SK-N-SH treated with all-trans-retinoic acid at 6 μM for 48 hours (cell line): ENCODE data around the gene YIF1A.

ENCODE experiments used
- ATAC-seq: fragments of 200-7000 bp; cut with Tn5 transposase; 3 replicates; pipeline ENCODE4 v1.9.1; 2020; ENCODE audit warnings: mild to moderate bottlenecking, moderate library complexity
- ARNTL ChIP-seq: fragments of 450-650 bp; formaldehyde crosslinking; IDR thresholded peaks from 2 replicates; pipeline ENCODE4 v1.5.0; 2020; ENCODE audit warnings: low read depth, mild to moderate bottlenecking, moderate library complexity, borderline replicate concordance
- CREB5 ChIP-seq: fragments of 250-450 bp; sonication (Bioruptor Pico); IDR thresholded peaks from 2 replicates; pipeline ENCODE4 v1.5.1; 2020; ENCODE audit warnings: low read depth, mild to moderate bottlenecking, moderate library complexity
- CSDC2 ChIP-seq: fragments of 250-450 bp; sonication (Bioruptor Pico); IDR thresholded peaks from 2 replicates; pipeline ENCODE4 v1.5.0; 2020; ENCODE audit warnings: mild to moderate bottlenecking, moderate library complexity
- ESRRG ChIP-seq: fragments of 250-450 bp; sonication (Bioruptor Pico); IDR thresholded peaks from 2 replicates; pipeline ENCODE4 v1.6.1; 2021; ENCODE audit warnings: mild to moderate bottlenecking
- GLIS3 ChIP-seq: fragments of 250-450 bp; sonication (Bioruptor Pico); IDR thresholded peaks from 2 replicates; pipeline ENCODE4 v1.5.0; 2020; ENCODE audit warnings: mild to moderate bottlenecking, moderate library complexity
- ISL1 ChIP-seq: fragments of 250-450 bp; sonication (Bioruptor Pico); IDR thresholded peaks from 2 replicates; pipeline ENCODE4 v2.1.2; 2022; ENCODE audit warnings: mild to moderate bottlenecking, moderate library complexity
- OSR1 ChIP-seq: fragments of 250-450 bp; sonication (Bioruptor Pico); IDR thresholded peaks from 2 replicates; pipeline ENCODE4 v1.8.0; 2022; ENCODE audit warnings: moderate library complexity, mild to moderate bottlenecking, inconsistent platforms
- POU6F1 ChIP-seq: fragments of 250-450 bp; sonication (Bioruptor Pico); IDR thresholded peaks from 2 replicates; pipeline ENCODE4 v1.8.0; 2021; ENCODE audit warnings: low read depth, mild to moderate bottlenecking, moderate library complexity, borderline replicate concordance
- PPARA ChIP-seq: fragments of 250-450 bp; sonication (Bioruptor Pico); IDR thresholded peaks from 2 replicates; pipeline ENCODE4 v1.5.0; 2020; ENCODE audit warnings: mild to moderate bottlenecking, borderline replicate concordance
- RARB ChIP-seq: fragments of 250-450 bp; sonication (Bioruptor Pico); IDR thresholded peaks from 2 replicates; pipeline ENCODE4 v1.8.0; 2021; ENCODE audit warnings: mild to moderate bottlenecking, moderate library complexity
- SNAI2 ChIP-seq: fragments of 250-450 bp; sonication (Bioruptor Pico); IDR thresholded peaks from 2 replicates; pipeline ENCODE4 v1.5.0; 2020; ENCODE audit warnings: mild to moderate bottlenecking, moderate library complexity
- TCF4 ChIP-seq: fragments of 250-450 bp; sonication (Bioruptor Pico); IDR thresholded peaks from 2 replicates; pipeline ENCODE4 v1.8.0; 2021; ENCODE audit warnings: mild to moderate bottlenecking, moderate library complexity, borderline replicate concordance
- TOX ChIP-seq: fragments of 250-450 bp; sonication (Bioruptor Pico); IDR thresholded peaks from 2 replicates; pipeline ENCODE4 v1.8.0; 2021; ENCODE audit warnings: mild to moderate bottlenecking, moderate library complexity, borderline replicate concordance
- TSHZ2 ChIP-seq: fragments of 250-450 bp; sonication (Bioruptor Pico); IDR thresholded peaks from 2 replicates; pipeline ENCODE4 v1.5.0; 2020; ENCODE audit warnings: mild to moderate bottlenecking, moderate library complexity
- ZC3H10 ChIP-seq: fragments of 250-450 bp; sonication (Bioruptor Pico); IDR thresholded peaks from 2 replicates; pipeline ENCODE4 v1.5.1; 2021; ENCODE audit warnings: mild to moderate bottlenecking, moderate library complexity
- ZFP3 ChIP-seq: fragments of 250-450 bp; sonication (Bioruptor Pico); IDR thresholded peaks from 2 replicates; pipeline ENCODE4 v1.5.0; 2020; ENCODE audit warnings: mild to moderate bottlenecking, moderate library complexity
- ZFP30 ChIP-seq: fragments of 450-650 bp; formaldehyde crosslinking; IDR thresholded peaks from 2 replicates; pipeline ENCODE4 v1.5.0; 2022; ENCODE audit warnings: mild to moderate bottlenecking, moderate library complexity
- ZNF565 ChIP-seq: fragments of 450-650 bp; formaldehyde crosslinking; conservative IDR thresholded peaks from 2 replicates; pipeline ENCODE4 v1.5.0; 2020; ENCODE audit warnings: low read depth, mild to moderate bottlenecking, moderate library complexity
- ZNF70 ChIP-seq: fragments of 450-650 bp; formaldehyde crosslinking; IDR thresholded peaks from 2 replicates; pipeline ENCODE4 v1.5.0; 2020; ENCODE audit warnings: mild to moderate bottlenecking, moderate library complexity
- ZNF8 ChIP-seq: fragments of 450-650 bp; formaldehyde crosslinking; IDR thresholded peaks from 2 replicates; pipeline ENCODE4 v1.5.0; 2020; ENCODE audit warnings: mild to moderate bottlenecking, moderate library complexity

The YIF1A gene

DNA sequence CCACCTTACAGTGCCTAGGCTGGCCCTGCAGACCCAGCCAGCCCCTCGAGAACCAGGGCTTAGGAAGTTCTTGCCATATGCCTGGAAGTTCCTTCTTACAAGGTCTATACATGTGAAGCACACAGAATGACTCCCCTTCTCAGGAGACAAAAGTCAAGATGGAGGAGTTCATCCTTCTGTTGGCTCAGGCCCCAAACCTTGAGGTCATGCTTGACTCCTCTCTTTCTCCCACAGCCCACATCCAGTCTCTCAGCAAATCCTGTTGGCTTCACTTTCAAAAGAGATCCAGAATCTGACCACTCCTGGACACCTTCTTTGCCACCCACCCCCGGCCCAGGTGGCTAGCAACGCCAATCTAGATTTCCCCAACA lies 29.6 kb upstream of the YIF1A start:
- no peak for ATAC-seq
- TF ChIP-seq OSR1 (CRISPR knock-in tag) (no peak), PPARA (CRISPR knock-in tag) (no peak), ZNF8 (no peak), ZC3H10 (no peak), TOX (CRISPR knock-in tag) (no peak), ISL1 (CRISPR knock-in tag) (no peak), SNAI2 (CRISPR knock-in tag) (no peak), TSHZ2 (no peak), ZFP3 (CRISPR knock-in tag) (no peak), ZFP30 (no peak), ESRRG (CRISPR knock-in tag) (no peak)

GRCh38 chr11:66317723-66318599 lies 29.0 kb upstream of the YIF1A start:
- no peak for TF ChIP-seq ZNF8
- no peak for TF ChIP-seq TSHZ2
- no peak for TF ChIP-seq TCF4 (CRISPR knock-in tag)
- TF ChIP-seq GLIS3, result no peak
- TF ChIP-seq CSDC2, result no peak
- TF ChIP-seq ZC3H10, result no peak
- TF ChIP-seq ZFP30, result no peak
- TF ChIP-seq POU6F1, result no peak
- TF ChIP-seq ZNF565 (CRISPR knock-in tag), result no peak
- no peak for TF ChIP-seq ARNTL
- ATAC-seq, result no peak

DNA sequence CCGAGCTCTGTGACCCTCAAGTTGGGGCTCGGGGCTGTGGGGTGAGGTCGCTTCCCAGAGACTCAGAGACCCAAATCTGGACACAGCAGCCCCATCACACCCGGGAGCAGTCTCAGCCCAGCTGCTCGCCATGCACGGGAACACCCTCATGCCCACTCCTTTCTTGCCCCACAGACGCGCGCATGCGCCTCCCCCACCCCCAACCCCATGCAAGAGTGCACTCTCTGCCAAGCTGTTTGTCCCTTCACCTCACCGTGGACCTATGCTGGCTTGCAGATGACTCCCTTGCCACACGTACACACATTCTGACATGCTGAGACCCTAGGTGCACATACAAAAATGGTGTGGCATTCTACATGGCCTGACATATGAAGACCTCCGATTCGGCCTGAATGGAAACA lies 28.4 kb upstream of the YIF1A start:
- TF ChIP-seq ZNF70 (CRISPR knock-in tag) (no peak), GLIS3 (no peak), ZNF565 (CRISPR knock-in tag) (no peak), ZFP30 (no peak), SNAI2 (CRISPR knock-in tag) (no peak), TSHZ2 (no peak), RARB (CRISPR knock-in tag) (no peak), PPARA (CRISPR knock-in tag) (no peak), ZC3H10 (no peak), CREB5 (CRISPR knock-in tag) (no peak)
- TF ChIP-seq, all 23 proteins: peak for 0

More for the DNA sequence above, 28.4 kb upstream of the YIF1A start:
- no peak for ATAC-seq
